ENCODE measurements around the gene LAMC3.
"Not testable (repeated sequence)": the region's sequence is repeated elsewhere in the genome, so short reads cannot be mapped to it uniquely, and the experiment has no call there.

LAMC3 gene

GRCh38 chr9:131097126-131097947 is 88.4 kb downstream of the LAMC3 start:
- DNase-seq (ENCODE audit: low spot score): no peak

- DNase-seq (ENCODE audit: low spot score): no peak
Measured at GRCh38 chr9:131097948-131098278, 88.9 kb downstream of the LAMC3 start.

- DNase-seq (ENCODE audit: low spot score): no peak
Measured at GRCh38 chr9:131098391-131099101, 89.6 kb downstream of the LAMC3 start.

GRCh38 chr9:131099102-131099606 is 90.2 kb downstream of the LAMC3 start:
- no peak for DNase-seq (ENCODE audit: low spot score)

GRCh38 chr9:131099845-131100244 is 90.9 kb downstream of the LAMC3 start:
- DNase-seq (ENCODE audit: low spot score): not testable (repeated sequence)

- no peak for DNase-seq (ENCODE audit: low spot score)
Measured at GRCh38 chr9:131100445-131100844, 91.5 kb downstream of the LAMC3 start.

GRCh38 chr9:131101207-131101964 is 92.4 kb downstream of the LAMC3 start:
- no peak for DNase-seq (ENCODE audit: low spot score)

- DNase-seq (ENCODE audit: low spot score): no peak
Measured at GRCh38 chr9:131103024-131103423, 94.0 kb downstream of the LAMC3 start.

- DNase-seq (ENCODE audit: low spot score): no peak
Measured at GRCh38 chr9:131103535-131103934, 94.6 kb downstream of the LAMC3 start.

- DNase-seq (ENCODE audit: low spot score): no peak
Measured at GRCh38 chr9:131104016-131104740, 95.2 kb downstream of the LAMC3 start.

GRCh38 chr9:131105952-131106351 is 97.0 kb downstream of the LAMC3 start:
- no peak for DNase-seq (ENCODE audit: low spot score)

GRCh38 chr9:131107760-131108159 is 98.8 kb downstream of the LAMC3 start:
- DNase-seq (ENCODE audit: low spot score): peak; percentile 72

GRCh38 chr9:131111186-131111853 is 102.3 kb downstream of the LAMC3 start:
- DNase-seq (ENCODE audit: low spot score): no peak

GRCh38 chr9:131111854-131112311 is 102.9 kb downstream of the LAMC3 start:
- DNase-seq (ENCODE audit: low spot score): peak; percentile 98

GRCh38 chr9:131112374-131113154 is 103.6 kb downstream of the LAMC3 start:
- no peak for DNase-seq (ENCODE audit: low spot score)

GRCh38 chr9:131113655-131114054 is 104.7 kb downstream of the LAMC3 start:
- no peak for DNase-seq (ENCODE audit: low spot score)

GRCh38 chr9:131114084-131114535 is 105.1 kb downstream of the LAMC3 start:
- DNase-seq (ENCODE audit: low spot score): no peak

- not testable (repeated sequence) for DNase-seq (ENCODE audit: low spot score)
Measured at GRCh38 chr9:131115360-131115742, 106.4 kb downstream of the LAMC3 start.

- peak; percentile 65 for DNase-seq (ENCODE audit: low spot score)
Measured at GRCh38 chr9:131116281-131117120, 107.5 kb downstream of the LAMC3 start.
